Activated CD4-positive, alpha-beta T cell treated with anti-CD3 and anti-CD28 coated beads, Interleukin-2, amount 50 U/mL, for 4 hours (primary cell): ENCODE results near the gene PICALM.
"Not testable (repeated sequence)": the region's sequence is repeated elsewhere in the genome, so short reads cannot be mapped to it uniquely, and the experiment has no call there.

ENCODE experiments used
- DNase-seq, 2 experiments: peaks; one replicate each; pipeline ENCODE4 v3.0.0-alpha.2; 2020

PICALM gene

DNA sequence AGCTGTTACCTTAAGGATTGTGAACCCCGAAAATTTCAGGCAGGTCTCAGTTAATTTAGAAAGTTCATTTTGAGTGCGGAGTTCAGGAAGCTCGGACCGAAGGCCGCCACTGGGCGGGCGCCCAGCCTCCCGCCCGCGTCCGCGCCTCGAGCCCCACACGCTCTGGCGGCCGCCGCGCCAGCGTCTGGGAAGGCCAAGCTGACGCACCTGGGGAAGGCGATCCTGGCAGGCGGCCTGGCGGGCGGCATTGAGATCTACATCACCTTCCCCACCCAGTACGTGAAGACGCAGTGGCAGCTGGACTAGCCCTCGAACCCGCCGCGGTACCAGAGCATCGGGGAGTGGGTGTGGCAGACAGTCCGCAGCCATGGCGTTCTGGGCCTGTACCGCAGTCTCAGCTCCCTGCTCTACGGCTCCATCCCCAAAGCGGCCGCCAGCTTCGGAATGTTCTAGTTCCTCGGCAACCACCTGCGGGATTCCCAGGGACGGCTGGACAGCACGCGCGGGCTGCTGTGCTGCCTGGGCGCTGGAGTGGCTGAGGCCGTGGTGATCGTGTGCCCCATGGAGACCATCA is 134.2 kb downstream of the PICALM start:
- no peak for DNase-seq

DNA sequence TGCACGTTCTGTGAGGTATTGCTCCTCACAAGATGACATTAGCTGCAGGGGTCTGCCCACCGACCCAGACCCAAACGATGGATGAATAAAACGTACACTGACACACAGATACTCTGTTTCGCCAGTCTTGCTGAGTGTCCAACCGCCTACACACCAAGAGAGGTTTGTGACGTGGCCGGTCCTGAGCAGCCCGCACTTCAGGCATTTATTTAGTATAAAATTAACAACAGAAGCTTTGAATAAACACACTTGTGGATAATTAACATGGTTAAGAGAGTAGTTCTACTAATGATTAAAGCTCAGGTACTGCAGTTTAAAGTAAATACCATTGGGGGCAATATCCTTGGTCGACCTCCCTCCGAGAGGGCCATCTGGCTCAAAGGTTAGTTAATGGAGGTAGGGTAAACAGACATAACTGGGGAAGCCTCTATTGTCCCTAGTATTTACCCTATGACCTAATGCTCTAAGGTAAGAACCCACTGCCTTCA is 138.0 kb downstream of the PICALM start:
- DNase-seq: no peak

DNA sequence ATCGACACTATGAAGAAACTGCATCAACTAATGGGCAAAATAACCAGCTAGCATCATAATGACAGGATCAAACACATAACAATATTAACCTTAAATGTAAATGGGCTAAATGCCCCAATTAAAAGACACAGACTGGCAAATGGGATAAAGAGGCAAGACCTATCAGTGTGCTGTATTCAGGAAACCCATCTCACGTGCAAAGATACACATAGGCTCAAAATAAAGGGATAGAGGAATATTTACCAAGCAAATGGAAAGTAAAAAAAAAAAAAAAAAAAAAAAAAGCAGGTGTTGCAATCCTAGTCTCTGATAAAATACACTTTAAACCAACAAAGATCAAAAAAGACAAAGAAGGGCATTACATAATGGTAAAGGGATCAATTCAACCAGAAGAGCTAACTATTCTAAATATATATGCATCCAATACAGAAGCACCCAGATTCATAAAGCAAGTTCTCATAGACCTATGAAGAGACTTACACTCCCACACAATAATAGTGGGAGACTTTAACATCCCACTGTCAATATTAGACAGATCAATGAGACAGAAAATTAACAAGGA is 142.2 kb downstream of the PICALM start:
- DNase-seq: not testable (repeated sequence)

DNA sequence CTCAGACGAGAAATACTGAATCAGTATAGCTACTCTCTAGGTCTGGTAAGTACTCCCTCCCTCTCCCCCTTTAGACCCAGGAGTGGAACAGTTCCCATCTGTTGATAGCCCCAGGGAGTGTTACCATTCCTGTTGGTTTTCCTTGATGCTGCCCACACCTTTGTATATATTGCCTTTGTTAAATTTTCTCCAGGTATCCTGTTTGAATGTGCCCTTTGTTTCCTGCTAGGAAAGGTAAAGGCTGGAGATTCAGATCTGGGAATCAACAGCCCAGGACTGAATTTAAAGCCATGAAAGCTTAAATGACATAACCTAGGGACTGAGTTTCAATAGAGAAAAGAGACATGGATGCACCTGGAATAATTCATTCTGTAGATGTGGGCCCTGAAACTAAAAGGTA is 145.4 kb downstream of the PICALM start:
- no peak for DNase-seq

DNA sequence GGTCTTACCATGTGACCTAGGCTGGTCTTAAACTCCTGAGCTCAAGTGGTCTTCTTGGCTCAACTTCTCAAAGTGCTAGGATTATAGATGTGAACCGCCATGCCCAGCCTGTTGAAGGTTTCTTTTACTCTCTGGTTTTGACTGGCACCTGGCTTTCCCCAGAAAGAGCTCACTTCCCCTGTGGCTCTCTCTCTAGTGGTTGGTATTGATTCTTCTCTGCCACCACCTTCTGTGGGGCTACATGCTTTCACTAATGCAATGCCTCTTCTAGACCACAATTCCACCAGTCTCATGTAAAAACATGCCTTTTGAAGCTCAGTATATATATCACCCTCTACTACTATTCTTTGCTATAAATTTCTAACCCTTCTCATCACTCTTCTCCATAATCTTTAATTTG is 146.5 kb downstream of the PICALM start:
- no peak for DNase-seq

DNA sequence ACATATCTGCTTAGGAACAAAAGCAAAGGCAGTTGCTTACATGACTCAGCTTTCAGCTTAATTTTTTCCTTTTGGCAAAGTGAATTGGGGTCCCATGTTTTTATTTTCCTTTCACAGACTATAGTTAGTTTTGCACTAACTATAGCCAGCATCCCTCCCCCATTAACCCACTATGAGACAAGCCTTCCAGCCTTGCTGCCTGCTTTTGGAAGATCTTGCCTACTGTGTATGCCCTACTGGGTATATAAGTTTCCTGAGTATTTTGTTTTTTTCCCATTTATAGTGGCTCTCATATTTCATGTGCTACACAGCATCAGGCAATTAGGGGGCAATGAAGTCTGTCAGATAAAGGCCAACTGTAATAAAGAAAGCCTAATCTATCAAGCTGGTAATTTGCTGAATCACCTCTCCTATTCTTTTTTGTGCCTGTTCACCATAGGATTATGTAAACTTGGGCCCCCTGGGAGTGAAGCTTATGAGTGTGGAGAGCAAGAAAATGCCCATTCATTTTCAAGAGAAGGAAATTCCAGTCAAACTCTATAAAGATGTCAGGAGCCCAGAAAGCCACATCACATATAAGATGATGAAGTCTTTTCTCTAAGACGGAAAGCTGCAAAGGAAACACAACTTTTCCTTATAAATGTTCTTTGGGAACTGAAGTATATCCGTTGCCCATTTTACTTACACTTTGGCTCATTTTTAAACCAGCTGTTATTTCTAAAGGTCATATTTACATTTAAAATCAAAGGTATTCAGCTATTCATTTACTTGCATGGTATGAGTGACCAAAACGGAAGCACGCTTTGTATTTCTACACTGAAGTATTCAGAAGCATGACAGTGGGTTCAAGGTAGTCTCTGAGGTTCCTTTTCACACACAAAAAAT is 149.7 kb downstream of the PICALM start:
- DNase-seq: no peak

DNA sequence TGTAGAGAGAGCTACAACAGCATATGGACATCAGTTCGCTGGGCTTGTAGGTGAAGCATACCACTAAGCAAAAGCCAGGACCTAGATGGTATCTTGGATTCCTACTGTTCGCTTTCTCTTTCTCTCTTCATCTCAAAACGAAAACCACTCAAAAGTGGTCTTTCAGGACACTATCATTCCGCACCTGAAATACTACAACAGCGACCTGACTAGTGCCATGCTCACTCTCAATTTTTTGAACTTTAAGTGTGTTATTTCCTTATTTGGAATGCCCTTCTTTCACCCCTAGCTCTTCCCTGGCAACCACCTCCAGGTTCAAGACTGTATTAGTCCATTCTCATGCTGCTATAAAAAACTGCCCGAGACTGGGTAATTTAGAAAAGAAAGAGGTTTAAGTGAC is 154.5 kb downstream of the PICALM start:
- no peak for DNase-seq

DNA sequence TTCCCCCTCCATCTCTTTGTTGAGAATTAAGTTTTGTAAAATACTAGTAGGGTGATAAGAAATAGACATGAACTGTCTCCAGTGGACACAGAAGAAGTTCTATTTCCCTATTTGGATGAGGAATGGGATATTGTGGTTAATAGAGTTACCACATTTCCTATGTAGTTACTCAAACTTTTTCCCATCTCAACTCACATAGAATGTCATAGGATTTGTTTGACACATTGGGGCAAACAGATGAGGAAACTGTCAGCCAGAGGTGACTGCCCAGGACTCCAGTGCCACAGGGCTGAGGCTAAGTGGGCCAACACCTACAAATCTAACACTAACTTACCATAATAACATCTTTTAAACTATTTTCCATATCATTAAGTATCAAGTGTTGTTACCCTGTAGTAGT is 155.4 kb downstream of the PICALM start:
- DNase-seq: no peak

DNA sequence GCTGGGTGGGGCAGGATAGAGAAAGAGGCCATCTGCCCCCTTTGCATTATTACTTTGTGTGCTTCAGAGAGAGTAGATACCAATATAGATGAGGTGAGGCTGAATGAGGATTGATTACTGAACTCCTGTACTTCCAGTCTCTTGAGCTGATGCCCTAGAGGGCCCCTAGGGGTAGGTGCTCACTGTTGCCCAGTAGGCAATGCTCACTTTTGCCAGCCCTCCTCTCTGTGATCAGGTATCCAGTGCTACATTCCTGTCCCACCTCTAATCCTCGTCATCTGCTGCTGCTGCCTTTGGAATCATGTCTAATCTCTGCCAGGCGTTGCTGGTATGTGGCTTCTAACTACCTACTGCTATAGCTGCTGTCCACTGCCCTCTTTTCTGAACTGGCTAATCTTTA is 156.5 kb downstream of the PICALM start:
- DNase-seq: no peak
